IPS DF 4.7 (cell line): ENCODE results near the gene PSMD9.
"Not testable (repeated sequence)": the region's sequence is repeated elsewhere in the genome, so short reads cannot be mapped to it uniquely, and the experiment has no call there.

Experiments used
- DNase-seq: peaks from one replicate; pipeline ENCODE4 v3.0.0-alpha.2; 2013; ENCODE audit warnings: low spot score; ENCODE audit errors: extremely low read depth

The PSMD9 gene

DNA sequence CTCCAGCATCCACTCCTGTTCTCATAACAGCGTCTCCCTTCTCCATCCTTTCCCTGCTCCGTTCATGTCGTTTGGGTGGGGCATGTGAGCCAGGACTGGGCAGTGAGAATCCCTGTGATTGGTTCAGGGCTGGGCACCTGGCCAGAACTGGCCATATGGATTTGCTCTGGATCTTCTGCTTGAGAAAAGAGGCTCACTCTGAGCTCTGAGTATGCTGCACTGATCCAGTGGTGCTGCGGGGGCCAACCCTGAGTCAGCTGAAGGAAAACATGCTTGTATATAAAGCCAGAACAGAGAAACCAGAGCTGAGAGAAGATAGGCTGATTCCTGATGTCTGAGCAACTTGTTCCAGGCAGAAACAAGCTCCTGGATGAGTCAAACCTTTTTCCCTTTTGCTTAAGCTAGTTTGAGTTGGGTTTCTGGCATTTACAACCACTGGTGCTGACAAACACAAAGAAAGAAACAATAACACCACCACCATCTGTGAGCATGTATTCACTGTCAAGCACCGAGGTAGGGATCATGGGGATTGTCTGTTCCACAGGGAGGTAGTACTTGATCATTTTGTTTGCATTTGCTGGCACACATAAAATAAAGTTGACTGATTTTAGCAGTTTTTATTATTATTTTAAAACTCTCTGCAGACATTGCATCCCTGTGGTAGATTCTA lies 15.9 kb upstream of the PSMD9 start:
- DNase-seq, result no peak

- DNase-seq, result no peak
Observed at GRCh38 chr12:121873216-121873569, 15.4 kb upstream of the PSMD9 start.

- DNase-seq, result no peak
Observed at GRCh38 chr12:121874071-121874470, 14.5 kb upstream of the PSMD9 start.

DNA sequence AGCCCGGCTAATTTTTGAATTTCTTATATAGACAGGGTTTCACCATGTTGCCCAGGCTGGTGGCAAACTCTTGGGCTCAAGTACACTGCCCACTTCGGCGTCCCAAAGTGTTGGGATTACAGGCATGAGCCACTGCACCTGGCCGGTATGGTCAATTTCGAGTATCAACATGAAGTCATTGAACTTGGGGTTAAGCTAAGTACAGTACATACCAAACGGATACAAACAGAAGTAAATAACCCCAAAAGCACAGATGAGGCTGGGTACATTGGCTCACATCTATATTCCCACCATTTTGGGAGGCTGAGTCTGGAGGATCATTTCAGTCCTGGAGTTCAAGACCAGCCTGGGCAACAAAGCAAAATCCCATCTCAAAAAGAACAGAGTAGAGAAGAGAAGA lies 13.0 kb upstream of the PSMD9 start:
- DNase-seq, result no peak

- DNase-seq, result not testable (repeated sequence)
Observed at GRCh38 chr12:121876080-121876447, 12.5 kb upstream of the PSMD9 start.

- DNase-seq, result no peak
Observed at GRCh38 chr12:121883315-121883660, 5.3 kb upstream of the PSMD9 start.

- DNase-seq, result not testable (repeated sequence)
Observed at GRCh38 chr12:121885129-121885528, 3.5 kb upstream of the PSMD9 start.

DNA sequence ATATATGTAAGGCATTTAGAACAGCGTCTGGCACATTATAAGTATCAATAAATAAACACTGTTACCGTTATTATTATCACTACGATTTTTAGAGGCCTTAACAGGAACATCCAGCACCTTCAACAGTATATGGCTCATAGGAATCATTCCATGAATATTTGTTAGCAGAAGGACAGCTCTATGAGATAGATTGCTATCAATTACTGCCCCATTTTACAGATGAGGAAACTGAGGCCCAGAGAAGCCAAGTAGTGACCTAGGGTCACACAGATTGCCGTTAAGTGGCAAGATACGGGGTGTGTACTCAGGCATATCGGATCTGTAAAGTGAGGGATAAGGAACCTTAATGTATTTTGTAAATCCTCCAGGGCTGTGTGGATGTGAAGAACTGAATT lies 510 bp upstream of the PSMD9 start:
- DNase-seq, result no peak

DNA sequence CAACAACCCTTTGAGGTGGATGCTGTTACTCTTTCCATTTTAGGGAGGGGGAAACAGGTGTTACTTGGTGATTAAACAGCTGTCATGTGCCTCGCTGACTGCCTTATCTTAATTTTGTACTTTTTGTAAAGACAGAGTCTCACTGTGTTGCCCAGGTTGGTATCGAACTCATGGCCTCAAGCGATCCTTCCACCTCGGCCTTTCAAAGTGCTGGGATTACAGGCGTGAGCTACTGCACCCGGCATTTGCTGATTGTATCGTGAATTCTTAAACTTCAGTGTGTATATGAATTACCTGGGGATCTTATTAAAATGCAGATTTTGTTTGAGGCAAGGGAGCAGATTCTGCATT lies 659 bp downstream of the PSMD9 start:
- no peak for DNase-seq

DNA sequence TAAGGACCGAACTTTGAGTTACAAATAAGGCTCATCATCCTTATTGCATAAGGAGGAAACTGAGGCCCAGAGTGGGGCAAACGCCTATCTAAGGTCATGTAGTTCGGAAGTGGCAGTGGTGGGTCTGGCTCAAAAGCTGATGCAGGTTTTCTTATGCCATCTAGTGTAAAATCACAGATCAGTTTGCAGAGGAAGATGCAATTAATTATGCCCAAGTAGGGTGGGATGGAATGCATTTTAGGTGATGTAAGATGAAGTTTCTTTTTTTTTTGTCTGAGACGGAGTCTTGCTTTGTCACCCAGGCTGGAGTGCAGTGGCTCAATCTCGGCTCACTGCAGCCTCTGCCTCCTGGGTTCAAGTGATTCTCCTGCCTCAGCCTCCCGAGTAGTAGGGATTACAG lies 1.1 kb downstream of the PSMD9 start:
- not testable (repeated sequence) for DNase-seq

GRCh38 chr12:121892673-121893561 lies 4.3 kb downstream of the PSMD9 start:
- DNase-seq, result no peak

GRCh38 chr12:121893961-121894460 lies 5.4 kb downstream of the PSMD9 start:
- DNase-seq, result no peak

DNA sequence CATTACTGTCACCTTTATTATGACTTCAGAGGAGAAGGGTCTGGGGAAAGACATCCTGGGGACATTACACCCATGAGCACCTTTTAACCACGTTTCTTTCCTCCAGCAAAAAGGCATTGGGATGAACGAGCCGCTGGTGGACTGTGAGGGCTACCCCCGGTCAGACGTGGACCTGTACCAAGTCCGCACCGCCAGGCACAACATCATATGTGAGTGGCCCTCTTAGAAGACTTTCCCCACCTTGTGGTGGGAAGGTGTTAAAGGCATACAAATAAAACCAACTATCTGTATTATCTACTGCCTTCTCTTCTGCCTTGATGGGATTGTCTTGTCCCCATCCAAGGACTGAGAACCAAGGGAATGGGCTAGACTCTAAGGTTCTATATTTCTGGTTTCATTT lies 6.0 kb downstream of the PSMD9 start:
- DNase-seq, result no peak

- no peak for DNase-seq
Observed at GRCh38 chr12:121898287-121898686, 9.7 kb downstream of the PSMD9 start.

- DNase-seq, result no peak
Observed at GRCh38 chr12:121899590-121899989, 11.0 kb downstream of the PSMD9 start.

DNA sequence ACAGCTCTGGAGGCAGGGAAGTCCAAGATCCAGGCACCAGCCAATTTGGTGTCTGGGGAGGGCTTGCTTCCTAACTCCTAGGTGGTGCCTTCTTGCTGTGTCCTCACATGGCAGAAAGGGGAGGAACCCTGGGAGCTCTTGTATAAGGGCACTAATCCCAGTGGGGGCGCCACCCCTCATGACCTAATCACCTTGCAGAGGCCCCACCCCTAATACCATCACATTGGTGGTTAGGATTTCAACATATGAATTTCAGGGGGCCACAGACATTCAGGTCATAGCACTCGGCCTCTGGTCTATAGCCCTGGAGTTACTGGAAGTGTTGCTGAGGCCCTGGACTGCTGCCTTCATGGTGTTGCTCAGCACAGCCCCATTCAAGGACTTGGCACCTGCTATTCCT lies 14.6 kb downstream of the PSMD9 start:
- no peak for DNase-seq

DNA sequence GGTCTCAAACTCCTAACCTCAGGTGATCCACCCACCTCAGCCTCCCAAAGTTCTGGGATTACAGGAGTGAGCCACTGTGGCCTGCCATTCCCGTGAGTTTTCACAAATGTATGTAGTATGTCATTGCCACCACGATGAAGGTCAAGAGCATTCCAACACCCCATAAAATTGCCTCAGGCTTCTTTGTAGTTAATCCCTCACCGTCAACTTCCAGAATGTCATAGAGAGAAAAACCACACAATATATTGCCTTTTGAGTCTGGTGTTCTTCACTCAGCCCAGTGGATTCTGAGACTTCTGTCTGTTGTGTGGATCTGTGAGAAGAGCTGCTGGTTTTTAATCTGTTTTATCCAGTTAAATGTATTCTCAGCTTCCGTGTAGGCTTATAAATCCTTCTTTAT lies 17.2 kb downstream of the PSMD9 start:
- DNase-seq, result no peak

GRCh38 chr12:121908702-121909101 lies 20.1 kb downstream of the PSMD9 start:
- DNase-seq, result no peak

GRCh38 chr12:121911824-121912585 lies 23.4 kb downstream of the PSMD9 start:
- no peak for DNase-seq

DNA sequence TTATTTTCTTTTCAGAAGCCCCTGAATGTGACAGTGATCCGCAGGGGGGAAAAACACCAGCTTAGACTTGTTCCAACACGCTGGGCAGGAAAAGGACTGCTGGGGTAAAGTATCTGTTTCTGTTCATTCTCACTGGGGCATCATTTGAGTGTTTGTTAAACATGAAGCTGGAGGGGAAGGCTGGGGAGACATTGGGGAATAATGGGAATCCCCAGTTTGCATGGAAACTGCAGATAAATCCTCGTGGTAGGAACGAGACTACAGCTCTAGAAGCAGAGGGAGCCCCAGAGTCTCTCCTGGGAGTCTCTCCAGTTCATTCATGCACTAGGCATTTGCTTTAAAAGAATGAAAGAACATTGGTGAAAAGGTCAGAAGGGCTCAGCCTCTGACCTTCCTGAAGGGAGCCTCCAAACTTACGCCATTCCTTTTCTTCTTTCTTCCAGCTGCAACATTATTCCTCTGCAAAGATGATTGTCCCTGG lies 27.3 kb downstream of the PSMD9 start:
- no peak for DNase-seq

GRCh38 chr12:121916719-121917118 lies 28.1 kb downstream of the PSMD9 start:
- no peak for DNase-seq
